GM11168 (cell line): Measurements from ENCODE around the gene CYP1A1.

ENCODE experiments used
- in situ Hi-C: fragments of 300-500 bp; cut with MboI; formaldehyde crosslinking; loops from one replicate; pipeline ENCODE4 v1.12.0; 2022; ENCODE audit warnings: low sequenced_read_pairs; ENCODE audit not compliant: unreplicated experiment

CYP1A1 gene

GRCh38 chr15:74709011-74709410 lies 16.3 kb downstream of the CYP1A1 start:
- in situ Hi-C loops = no loop called here

- in situ Hi-C loops = no loop called here
Observed at GRCh38 chr15:74696808-74697207, 28.5 kb downstream of the CYP1A1 start.

- in situ Hi-C loops = no loop called here
Observed at GRCh38 chr15:74696398-74696729, 29.0 kb downstream of the CYP1A1 start.

- in situ Hi-C loops = no loop called here
Observed at GRCh38 chr15:74695597-74696397, 29.5 kb downstream of the CYP1A1 start, which contains the start of gene EDC3. EDC3 (minus strand) TSS chr15:74696024; CDS start chr15:74675124, 20,900 bp downstream.

GRCh38 chr15:74692327-74692726 lies 33.0 kb downstream of the CYP1A1 start:
- in situ Hi-C loops = no loop called here

- in situ Hi-C loops = no loop called here
Observed at GRCh38 chr15:74683758-74684157, 41.6 kb downstream of the CYP1A1 start.

- in situ Hi-C loops = no loop called here
Observed at GRCh38 chr15:74682954-74683353, 42.4 kb downstream of the CYP1A1 start.

GRCh38 chr15:74680456-74680855 lies 44.9 kb downstream of the CYP1A1 start:
- in situ Hi-C loops = no loop called here

- in situ Hi-C loops = no loop called here
Observed at GRCh38 chr15:74676801-74677200, 48.5 kb downstream of the CYP1A1 start.

GRCh38 chr15:74674161-74674560 lies 51.2 kb downstream of the CYP1A1 start:
- in situ Hi-C loops = no loop called here

- in situ Hi-C loops = no loop called here
Observed at GRCh38 chr15:74669627-74670026, 55.7 kb downstream of the CYP1A1 start.
